NCI-H345 treated with DMSO at 0.1 percent for 48 hours (cell line): Measurements from ENCODE around the gene HDAC9.

ENCODE experiments used
- DNase-seq: peaks from one replicate; lab custom pipeline; 2025; ENCODE audit not compliant: unreplicated experiment; lab: John Stamatoyannopoulos, UW

Gene HDAC9

GRCh38 chr7:18828260-18828993, 332.9 kb downstream of the HDAC9 start:
- no peak for DNase-seq

- no peak for DNase-seq
Measured at GRCh38 chr7:18828994-18829857, 333.7 kb downstream of the HDAC9 start.

- no peak for DNase-seq
Measured at GRCh38 chr7:18829858-18830285, 334.3 kb downstream of the HDAC9 start.

GRCh38 chr7:18831419-18831818, 335.9 kb downstream of the HDAC9 start:
- no peak for DNase-seq

- DNase-seq = no peak
Measured at GRCh38 chr7:18831943-18832342, 336.4 kb downstream of the HDAC9 start.

GRCh38 chr7:18834577-18834976, 339.0 kb downstream of the HDAC9 start:
- no peak for DNase-seq

- DNase-seq = no peak
Measured at GRCh38 chr7:18835001-18835690, 339.6 kb downstream of the HDAC9 start.

GRCh38 chr7:18843979-18844378, 348.4 kb downstream of the HDAC9 start:
- no peak for DNase-seq

GRCh38 chr7:18844735-18845134, 349.2 kb downstream of the HDAC9 start:
- DNase-seq = no peak

- DNase-seq = no peak
Measured at GRCh38 chr7:18845700-18846099, 350.2 kb downstream of the HDAC9 start.

GRCh38 chr7:18846765-18847215, 351.2 kb downstream of the HDAC9 start:
- DNase-seq = no peak

GRCh38 chr7:18849130-18849529, 353.6 kb downstream of the HDAC9 start:
- DNase-seq = no peak

GRCh38 chr7:18855796-18856195, 360.2 kb downstream of the HDAC9 start:
- no peak for DNase-seq

- no peak for DNase-seq
Measured at GRCh38 chr7:18858232-18858631, 362.7 kb downstream of the HDAC9 start.

- no peak for DNase-seq
Measured at GRCh38 chr7:18859318-18859717, 363.8 kb downstream of the HDAC9 start.

- no peak for DNase-seq
Measured at GRCh38 chr7:18860221-18860620, 364.7 kb downstream of the HDAC9 start.

- no peak for DNase-seq
Measured at GRCh38 chr7:18861514-18862118, 366.1 kb downstream of the HDAC9 start.

GRCh38 chr7:18864967-18865366, 369.4 kb downstream of the HDAC9 start:
- DNase-seq = no peak

GRCh38 chr7:18866359-18867036, 370.9 kb downstream of the HDAC9 start:
- DNase-seq = no peak

GRCh38 chr7:18872344-18872743, 376.8 kb downstream of the HDAC9 start:
- no peak for DNase-seq
